ENCODE measurements around the gene CHAD. TPM values are rescaled to one million over a fixed set of nuclear protein-coding genes. Genes with fewer than 3 reads are reported as not detected.

Gene CHAD
- total and polyA plus RNA-seq, 3 donors from 2014 or later, result 0.79 to 2.9 (median 0.81) TPM

DNA sequence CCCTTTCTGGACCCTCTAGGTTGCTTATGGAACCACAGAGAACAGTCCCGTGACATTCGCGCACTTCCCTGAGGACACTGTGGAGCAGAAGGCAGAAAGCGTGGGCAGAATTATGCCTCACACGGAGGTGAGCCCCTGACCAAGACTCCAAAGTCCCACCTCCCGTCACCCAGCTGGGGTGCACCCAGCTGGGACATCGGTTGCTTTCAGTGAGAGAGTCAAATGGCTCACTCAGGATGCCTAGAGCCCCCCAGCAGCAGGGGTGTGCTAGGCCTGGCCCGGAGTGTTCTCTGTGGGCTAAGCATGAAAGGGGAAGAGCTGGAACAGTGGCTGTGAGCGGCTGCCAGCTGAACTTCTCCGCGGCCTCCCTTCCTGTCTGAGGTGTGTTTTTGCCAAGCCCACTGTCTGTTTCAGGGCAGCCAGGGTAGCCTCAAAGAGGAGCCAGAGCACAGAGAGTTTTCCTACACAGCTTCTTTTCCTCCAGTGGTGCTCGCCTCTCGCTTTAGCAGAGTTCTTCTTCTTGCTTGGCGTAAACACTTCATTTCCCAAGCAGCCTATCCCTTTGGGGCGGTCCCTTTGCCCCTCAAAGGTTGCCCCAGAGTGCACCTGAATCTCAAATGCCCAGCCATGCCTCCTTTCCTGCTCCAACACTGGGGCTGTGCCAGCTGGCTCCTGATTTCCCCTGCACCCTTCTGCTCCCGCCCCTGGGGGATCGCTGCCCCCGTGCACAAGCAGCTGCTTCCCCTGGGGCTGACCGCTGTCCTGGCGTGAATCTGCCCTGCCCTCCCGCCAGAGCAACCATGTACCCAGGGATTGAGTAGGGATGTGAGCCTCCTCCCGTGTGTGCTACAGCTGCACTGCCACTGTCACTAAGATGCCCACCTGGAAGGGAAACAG lies 2.6 kb upstream of the CHAD start:
- no peak for DNase-seq
- intact Hi-C loops (cut with DNase I; ENCODE audit: low total_unique reads), result loop anchor here (10.0 kb wide), 1 partner anchor 96 kb away; the partner anchor contains the start of genes EME1 and MRPL27
- H3K27ac ChIP-seq, result no peak overlapping the region

DNA sequence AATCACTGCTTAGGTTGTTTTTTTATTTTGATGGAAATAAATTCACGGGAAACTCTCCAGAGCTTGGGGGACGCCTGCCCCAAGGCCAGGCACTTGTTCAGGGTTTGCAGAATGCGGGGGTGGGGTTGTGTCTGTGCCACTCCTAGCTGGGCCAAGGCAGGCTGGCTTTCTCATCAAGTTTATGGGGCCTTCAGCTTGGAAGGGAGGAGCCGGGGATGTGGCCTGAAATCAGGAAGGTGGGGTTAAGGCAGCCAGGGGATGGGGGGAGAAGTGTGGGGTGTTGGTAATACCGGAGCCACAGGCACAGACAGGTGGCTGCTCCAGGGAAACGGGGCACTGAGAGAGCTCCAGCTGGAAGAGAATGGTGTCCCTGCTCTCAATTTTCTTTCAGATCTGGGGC lies 1.7 kb upstream of the CHAD start:
- Histone ChIP-seq H3K27ac (no peak overlapping the region), H3K36me3 (ENCODE audit: low read depth, missing control alignments) (no peaks in the 10 kb centered on the region), H3K27me3 (no peaks in the 10 kb centered on the region), H3K9me3 (no peaks in the 10 kb centered on the region), H3K4me3 (no peak overlapping the region), H3K4me1 (peaks cover 39% of the 10 kb centered on the region)
- peak; percentile 79 for DNase-seq
- intact Hi-C loops (cut with DNase I; ENCODE audit: low total_unique reads), result loop anchor here (10.0 kb wide), 1 partner anchor 96 kb away; the partner anchor contains the start of genes EME1 and MRPL27
- 40 to 81% methylated on average over 6 of the region's 6 CpGs for WGBS, 2 donors
- TF ChIP-seq POLR2A (IDR thresholded peaks at IDR 0.05), result no peak
- TF ChIP-seq, protein P1, sequence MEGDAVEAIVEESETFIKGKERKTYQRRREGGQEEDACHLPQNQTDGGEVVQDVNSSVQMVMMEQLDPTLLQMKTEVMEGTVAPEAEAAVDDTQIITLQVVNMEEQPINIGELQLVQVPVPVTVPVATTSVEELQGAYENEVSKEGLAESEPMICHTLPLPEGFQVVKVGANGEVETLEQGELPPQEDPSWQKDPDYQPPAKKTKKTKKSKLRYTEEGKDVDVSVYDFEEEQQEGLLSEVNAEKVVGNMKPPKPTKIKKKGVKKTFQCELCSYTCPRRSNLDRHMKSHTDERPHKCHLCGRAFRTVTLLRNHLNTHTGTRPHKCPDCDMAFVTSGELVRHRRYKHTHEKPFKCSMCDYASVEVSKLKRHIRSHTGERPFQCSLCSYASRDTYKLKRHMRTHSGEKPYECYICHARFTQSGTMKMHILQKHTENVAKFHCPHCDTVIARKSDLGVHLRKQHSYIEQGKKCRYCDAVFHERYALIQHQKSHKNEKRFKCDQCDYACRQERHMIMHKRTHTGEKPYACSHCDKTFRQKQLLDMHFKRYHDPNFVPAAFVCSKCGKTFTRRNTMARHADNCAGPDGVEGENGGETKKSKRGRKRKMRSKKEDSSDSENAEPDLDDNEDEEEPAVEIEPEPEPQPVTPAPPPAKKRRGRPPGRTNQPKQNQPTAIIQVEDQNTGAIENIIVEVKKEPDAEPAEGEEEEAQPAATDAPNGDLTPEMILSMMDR (IDR thresholded peaks at IDR 0.05), result no peak

More for the DNA sequence above, 2.6 kb upstream of the CHAD start:
- Histone ChIP-seq H3K4me3 (no peak overlapping the region), H3K36me3 (ENCODE audit: low read depth, missing control alignments) (no peaks in the 10 kb centered on the region), H3K9me3 (no peaks in the 10 kb centered on the region), H3K27me3 (no peaks in the 10 kb centered on the region), H3K4me1 (peaks cover 39% of the 10 kb centered on the region)
- TF ChIP-seq, protein P1 (IDR thresholded peaks at IDR 0.05), result no peak
- TF ChIP-seq POLR2A (IDR thresholded peaks at IDR 0.05), result no peak
- 48 to 63% methylated on average over 17 to 22 of the region's 22 CpGs for WGBS, 2 donors

DNA sequence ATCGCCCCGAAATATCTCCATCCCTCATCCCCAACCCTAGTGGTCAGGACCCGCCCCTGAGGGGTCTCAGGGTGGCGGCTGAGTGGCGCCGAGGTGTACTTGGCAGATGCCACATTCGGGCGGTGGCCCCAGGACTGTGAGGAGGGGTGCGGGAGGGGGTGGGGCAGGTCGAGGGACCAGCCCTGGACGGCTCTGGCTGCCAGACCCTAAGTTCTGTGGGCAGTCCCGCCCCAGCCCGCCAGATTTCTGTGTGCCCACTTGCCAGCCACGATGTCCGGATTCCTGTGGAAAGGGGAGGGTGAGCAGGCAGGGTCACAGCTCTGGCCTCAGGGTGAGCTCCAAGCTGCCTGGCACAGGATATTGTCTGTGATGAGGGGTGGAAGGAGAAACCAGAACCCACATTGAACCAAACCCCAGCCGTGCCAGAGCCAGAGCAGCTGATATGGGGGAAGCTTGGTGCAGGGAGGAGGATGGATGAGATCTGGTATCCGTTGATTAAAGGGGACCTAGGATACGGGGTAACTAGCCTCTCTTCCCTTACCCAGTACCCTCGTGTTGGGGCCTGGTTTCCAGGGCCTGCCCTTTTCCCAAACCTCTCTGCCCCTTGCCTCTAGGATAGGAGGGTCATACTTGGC lies 1.1 kb upstream of the CHAD start:
- TF ChIP-seq, protein P1 (IDR thresholded peaks at IDR 0.05), result no peak
- no peak for TF ChIP-seq POLR2A (IDR thresholded peaks at IDR 0.05)
- DNase-seq, result no peak
- H3K27me3 ChIP-seq, result no peaks in the 10 kb centered on the region
- H3K27ac ChIP-seq, result no peak overlapping the region
- peaks cover 39% of the 10 kb centered on the region for H3K4me1 ChIP-seq
- 46 to 59% methylated on average over 6 to 19 of the region's 19 CpGs for WGBS, 2 donors
- intact Hi-C loops (cut with DNase I; ENCODE audit: low total_unique reads), result loop anchor here (10.0 kb wide), 1 partner anchor 95 kb away; the partner anchor contains the start of genes EME1 and MRPL27
- no peaks in the 10 kb centered on the region for H3K36me3 ChIP-seq (ENCODE audit: low read depth, missing control alignments)
- no peak overlapping the region for H3K4me3 ChIP-seq
- H3K9me3 ChIP-seq, result no peaks in the 10 kb centered on the region

DNA sequence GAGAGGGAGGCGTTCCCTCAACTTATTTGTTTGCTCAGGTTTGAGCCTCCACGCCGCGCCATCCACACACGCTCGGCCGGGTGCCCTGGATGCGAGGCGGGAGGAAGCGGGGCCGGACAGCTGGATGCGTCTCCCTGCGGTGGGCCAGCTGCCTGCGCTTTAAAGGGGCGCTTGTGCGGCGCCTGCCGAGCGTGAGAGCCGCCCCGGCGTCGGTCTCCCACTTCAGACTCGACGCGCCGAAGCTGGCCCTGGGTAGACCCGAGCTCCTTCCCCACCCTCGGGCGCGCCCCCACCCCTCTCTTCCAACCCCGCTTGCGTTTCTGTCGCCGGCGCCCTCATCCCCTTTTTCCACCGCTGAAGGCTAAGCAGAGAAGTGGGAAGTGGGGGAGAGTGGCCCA lies 527 bp upstream of the CHAD start:
- Histone ChIP-seq H3K36me3 (ENCODE audit: low read depth, missing control alignments) (no peaks in the 10 kb centered on the region), H3K4me3 (peak overlapping the region in 1 of 2 donors; percentile 53), H3K27me3 (no peaks in the 10 kb centered on the region), H3K4me1 (peaks cover 39% of the 10 kb centered on the region), H3K9me3 (no peaks in the 10 kb centered on the region), H3K27ac (no peak overlapping the region)
- no peak for DNase-seq
- TF ChIP-seq, protein P1 (IDR thresholded peaks at IDR 0.05), result no peak
- TF ChIP-seq POLR2A (IDR thresholded peaks at IDR 0.05), result no peak
- WGBS, 2 donors, result 4 to 12% methylated on average over 32 to 36 of the region's 37 CpGs
- intact Hi-C loops (cut with DNase I; ENCODE audit: low total_unique reads), result no loop called here

Data from testis (tissue), 3 donors.